HG03558 (cell line): ENCODE measurements around the gene SPHK1.
"Not testable (repeated sequence)": the region's sequence is repeated elsewhere in the genome, so short reads cannot be mapped to it uniquely, and the experiment has no call there.

Experiments
- ATAC-seq: cut with Tn5 transposase; IDR thresholded peaks from one replicate; pipeline ENCODE4 v1.9.1; 2021; ENCODE audit warnings: moderate number of reproducible peaks; ENCODE audit not compliant: unreplicated experiment; ENCODE audit errors: extremely low read depth

SPHK1 gene, protein sequence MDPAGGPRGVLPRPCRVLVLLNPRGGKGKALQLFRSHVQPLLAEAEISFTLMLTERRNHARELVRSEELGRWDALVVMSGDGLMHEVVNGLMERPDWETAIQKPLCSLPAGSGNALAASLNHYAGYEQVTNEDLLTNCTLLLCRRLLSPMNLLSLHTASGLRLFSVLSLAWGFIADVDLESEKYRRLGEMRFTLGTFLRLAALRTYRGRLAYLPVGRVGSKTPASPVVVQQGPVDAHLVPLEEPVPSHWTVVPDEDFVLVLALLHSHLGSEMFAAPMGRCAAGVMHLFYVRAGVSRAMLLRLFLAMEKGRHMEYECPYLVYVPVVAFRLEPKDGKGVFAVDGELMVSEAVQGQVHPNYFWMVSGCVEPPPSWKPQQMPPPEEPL

GRCh38 chr17:76384222-76384986, at the start of gene SPHK1:
Gene SPHK1 (plus strand): TSS chr17:76384609. CDS start chr17:76385645, 1,036 bp downstream.
- no peak for ATAC-seq

DNA sequence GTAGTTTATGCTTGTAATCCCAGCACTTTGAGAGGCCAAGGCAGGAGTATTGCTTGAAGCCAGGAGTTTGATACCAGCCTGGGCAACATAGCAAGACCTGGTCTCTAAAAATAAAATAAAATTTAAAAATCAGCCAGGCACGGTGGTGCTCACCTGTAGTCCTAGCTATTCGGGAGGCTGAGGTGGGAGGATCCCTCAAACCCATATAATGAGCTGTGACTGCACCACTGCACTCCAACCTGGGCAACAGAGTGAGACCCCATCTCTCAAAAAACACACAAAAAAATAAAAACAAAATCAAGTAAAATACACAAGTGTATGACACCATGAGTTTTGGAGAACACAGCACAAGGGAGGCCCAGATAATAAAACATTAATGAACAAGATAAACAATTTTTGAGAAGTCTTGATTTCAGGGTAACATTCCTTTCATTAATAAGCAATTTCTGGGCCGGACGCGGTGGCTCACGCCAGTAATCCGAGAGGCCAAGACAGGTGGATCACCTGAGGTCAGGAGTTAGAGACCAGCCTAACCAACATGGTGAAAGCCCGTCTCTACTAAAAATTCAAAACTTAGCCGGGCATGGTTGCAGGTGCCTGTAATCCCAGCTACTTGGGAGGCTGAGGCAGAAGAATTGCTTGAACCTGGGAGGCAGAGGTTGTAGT, 48.6 kb upstream of the SPHK1 start:
- no peak for ATAC-seq

DNA sequence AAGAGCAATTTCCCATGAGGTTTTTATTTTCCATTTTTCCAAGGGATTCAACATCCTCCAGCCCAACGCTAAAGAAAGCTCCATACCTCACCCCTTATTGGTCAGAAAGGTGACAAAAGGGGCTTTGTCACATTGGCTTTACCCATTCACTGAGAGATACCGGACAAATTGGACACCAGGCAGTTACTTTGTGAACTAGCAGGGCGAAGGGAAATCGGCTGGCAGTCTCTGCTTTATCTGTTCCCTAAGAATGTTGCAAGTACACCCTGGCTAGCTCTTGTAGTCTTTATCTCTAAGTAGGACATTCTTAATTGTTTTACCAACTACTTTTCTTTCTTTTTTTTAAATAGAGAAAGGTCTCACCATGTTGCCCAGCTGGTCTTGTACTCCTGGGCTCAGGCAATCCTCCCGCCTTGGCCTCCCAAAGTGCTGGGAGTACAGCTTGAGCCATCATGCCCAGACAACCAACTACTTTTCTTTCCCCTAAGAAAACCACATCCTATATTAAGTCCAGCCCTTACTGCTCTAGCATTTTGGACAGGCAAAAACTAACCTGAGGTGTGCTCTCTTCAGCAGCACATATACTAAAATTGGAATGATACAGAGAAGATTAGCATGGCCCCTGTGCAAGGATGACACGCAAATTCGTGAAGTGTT, 47.5 kb upstream of the SPHK1 start:
- ATAC-seq: no peak

DNA sequence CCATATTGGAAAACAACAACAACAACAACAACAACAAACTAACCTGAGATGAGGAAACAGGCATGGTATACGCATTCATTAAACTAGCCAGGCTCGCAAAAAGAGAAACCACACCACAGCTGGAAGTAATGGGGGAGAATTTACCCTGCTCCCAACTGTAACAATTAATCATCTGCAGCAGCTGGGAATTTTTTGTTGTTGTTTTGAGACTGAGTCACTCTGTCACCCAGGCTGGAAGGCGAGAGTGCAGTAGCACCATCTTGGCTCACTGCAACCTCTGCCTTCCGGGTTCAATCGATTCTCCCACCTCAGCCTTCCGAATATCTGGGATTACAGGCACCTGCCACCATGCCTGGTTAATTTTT, 47.0 kb upstream of the SPHK1 start:
- no peak for ATAC-seq

- no peak for ATAC-seq
Measured at GRCh38 chr17:76341301-76341700, 43.1 kb upstream of the SPHK1 start.

GRCh38 chr17:76343106-76343505, 41.3 kb upstream of the SPHK1 start:
- ATAC-seq: no peak

- no peak for ATAC-seq
Measured at GRCh38 chr17:76345377-76345974, 38.9 kb upstream of the SPHK1 start.

GRCh38 chr17:76346936-76347335, 37.5 kb upstream of the SPHK1 start:
- not testable (repeated sequence) for ATAC-seq

GRCh38 chr17:76350463-76350862, 33.9 kb upstream of the SPHK1 start:
- ATAC-seq: no peak

DNA sequence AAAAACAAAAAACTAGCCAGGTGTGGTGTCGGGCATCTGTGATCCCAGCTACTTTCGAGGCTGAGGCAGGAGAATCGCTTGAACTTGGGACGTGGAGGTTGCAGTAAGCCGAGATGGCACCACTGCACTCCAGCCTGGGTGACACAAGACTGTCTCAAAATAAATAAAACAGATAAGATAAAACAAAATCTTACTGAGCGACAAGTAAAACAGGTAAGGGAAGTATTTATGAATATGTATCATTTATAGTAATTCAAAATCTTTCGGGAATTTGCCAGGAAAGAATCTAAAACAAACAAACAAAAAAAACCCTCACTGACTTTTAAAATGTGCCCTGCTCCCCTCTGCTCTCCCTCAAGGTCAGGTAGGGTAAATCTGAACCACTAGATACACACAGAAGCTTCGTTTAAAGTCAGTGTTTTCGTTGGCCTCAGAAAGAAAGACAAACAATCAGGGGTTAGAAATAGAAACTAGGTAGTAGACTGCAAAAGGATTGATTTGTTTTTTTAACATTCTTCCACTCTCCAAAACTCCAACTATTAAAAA, 32.8 kb upstream of the SPHK1 start:
- ATAC-seq: no peak

DNA sequence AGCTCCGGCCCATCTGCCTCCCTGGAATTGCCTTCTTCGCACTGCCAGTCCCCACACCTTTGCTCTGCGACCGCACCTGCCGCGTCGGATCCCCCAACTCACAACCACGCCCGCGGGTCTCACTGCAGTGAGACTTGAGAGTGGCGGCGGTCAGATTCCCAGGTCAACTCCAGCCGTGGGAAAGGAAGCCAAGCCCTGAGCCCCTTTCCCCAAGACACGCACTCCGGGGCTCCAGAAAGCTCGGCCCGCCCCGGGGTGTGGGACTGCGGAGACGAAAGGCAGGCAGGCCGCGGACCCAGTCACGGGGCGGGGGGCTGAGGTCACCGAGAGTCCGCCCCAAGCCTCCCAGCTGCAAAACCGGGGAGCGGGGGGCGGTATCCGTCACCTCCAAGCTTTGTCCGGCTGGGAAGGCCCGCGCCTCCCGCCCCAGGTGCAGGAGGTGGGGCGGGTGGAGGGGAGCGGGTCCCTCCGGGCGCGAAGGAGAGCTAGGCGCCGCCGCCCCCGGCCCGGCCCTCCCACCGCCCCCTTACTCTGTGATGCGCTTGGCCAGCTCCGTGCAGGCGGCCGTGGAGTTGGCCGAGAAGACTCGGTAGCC, 31.3 kb upstream of the SPHK1 start:
- no peak for ATAC-seq

- ATAC-seq: peak; percentile 34
Measured at GRCh38 chr17:76353599-76354316, 30.7 kb upstream of the SPHK1 start, which contains the start of gene PRPSAP1. Gene PRPSAP1 (minus strand): TSS chr17:76353916. CDS start chr17:76353703, 213 bp downstream.

DNA sequence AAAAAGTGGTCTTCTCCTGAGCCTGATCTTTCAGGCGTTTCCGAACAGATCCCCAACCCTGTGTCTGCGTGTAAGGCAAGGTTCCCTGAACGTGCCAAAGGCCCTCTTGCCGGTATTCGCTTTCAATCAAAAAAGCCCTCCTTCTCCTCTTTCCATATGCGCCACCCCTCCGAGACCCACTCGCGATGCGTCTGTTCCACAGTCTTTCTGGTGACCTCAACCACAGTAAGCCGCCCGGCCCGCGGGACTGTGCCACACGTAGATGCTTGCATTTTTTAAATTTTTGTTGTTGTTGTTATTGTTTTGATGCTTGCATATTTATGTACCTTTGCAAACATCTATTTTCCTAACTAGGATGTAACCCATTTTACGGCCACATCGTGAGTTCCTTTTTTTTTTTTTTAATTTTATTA, 30.1 kb upstream of the SPHK1 start:
- no peak for ATAC-seq

- ATAC-seq: no peak
Measured at GRCh38 chr17:76354747-76355310, 29.6 kb upstream of the SPHK1 start.

DNA sequence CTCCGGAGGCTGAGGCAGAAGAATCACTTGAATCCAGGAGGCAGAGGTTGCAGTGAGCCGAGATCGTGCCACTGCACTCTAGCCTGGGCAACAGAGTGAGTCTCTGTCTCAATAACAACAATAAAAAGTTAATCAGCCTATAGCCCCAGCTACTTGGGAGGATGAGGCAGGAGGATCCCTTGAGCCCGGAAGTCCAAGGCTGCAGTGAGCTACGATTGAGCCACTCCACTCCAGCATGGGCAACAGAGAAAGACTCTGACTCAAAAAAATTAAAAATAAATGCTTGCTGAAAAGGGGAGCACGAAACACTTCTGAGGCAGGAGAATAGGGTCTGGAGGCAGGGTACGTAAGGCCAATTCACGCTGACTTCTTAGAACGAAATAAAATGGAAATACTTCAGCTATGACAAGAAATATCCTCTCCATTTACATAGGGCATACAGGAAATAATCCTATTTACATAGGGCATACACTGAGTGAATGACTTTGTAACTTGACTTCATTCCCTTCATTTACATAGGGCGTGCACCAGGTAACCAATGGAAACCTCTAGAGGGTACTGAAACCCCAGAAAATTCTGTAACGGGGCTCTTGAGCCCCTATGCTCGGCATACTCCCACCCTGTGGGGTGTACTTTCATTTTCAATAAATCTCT, 27.5 kb upstream of the SPHK1 start:
- no peak for ATAC-seq

- ATAC-seq: no peak
Measured at GRCh38 chr17:76357597-76358158, 26.7 kb upstream of the SPHK1 start.

DNA sequence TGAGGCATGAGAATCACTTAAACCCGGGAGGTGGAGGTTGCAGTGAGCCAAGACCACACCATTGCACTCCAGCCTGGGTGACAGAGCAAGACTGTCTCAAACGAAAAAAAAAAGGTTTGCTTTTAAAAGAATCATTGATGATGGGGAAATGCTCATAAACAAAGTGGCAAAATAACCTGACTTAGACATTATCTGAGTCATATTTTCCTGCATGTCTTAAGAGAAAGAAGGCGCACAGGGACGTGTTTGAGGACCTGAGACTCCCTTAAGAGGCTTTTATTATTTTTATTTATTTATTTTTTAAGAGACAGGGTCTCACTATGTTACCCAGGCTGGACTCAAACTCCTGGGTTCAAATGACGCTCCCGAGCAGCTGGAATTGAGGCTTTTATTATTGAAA, 25.0 kb upstream of the SPHK1 start:
- ATAC-seq: no peak

- ATAC-seq: not testable (repeated sequence)
Measured at GRCh38 chr17:76359776-76360175, 24.6 kb upstream of the SPHK1 start.
